Nephron (organoid): ENCODE measurements around the gene SPA17.
A peak's percentile ranks its signal among the peaks of the same experiment; 100 is the strongest.

Experiments used
- H3K27ac Mint-ChIP-seq, 3 experiments: 2 replicates each; pipeline ENCODE4 v1.8.0; 2020; ENCODE audit warnings: mixed read lengths in 3 of 3, mild to moderate bottlenecking in 2 of 3, moderate library complexity in 1 of 3
- H3K27me3 Mint-ChIP-seq: 2 replicates; pipeline ENCODE4 v1.8.0; 2021; ENCODE audit warnings: low read depth, mild to moderate bottlenecking, moderate library complexity, mixed read lengths
- H3K36me3 Mint-ChIP-seq: 2 replicates; pipeline ENCODE4 v1.8.0; 2020; ENCODE audit warnings: low read depth, mixed read lengths
- H3K4me1 Mint-ChIP-seq: 2 replicates; pipeline ENCODE4 v1.8.0; 2020; ENCODE audit warnings: mixed read lengths
- H3K4me3 Mint-ChIP-seq, 3 experiments: 2 replicates each; pipeline ENCODE4 v1.8.0; 2020; ENCODE audit warnings: mild to moderate bottlenecking in 3 of 3, mixed read lengths in 3 of 3, moderate library complexity in 2 of 3
- H3K9me3 Mint-ChIP-seq: 2 replicates; pipeline ENCODE4 v1.8.0; 2020; ENCODE audit warnings: mixed read lengths
- CTCF ChIP-seq, 3 experiments: fragments of 200-600 bp; sonication (generic); IDR thresholded peaks; one replicate each; pipeline ENCODE4 v1.5.0; 2021; ENCODE audit warnings: antibody characterized with exemption in 3 of 3; ENCODE audit not compliant: unreplicated experiment in 3 of 3

The SPA17 gene

GRCh38 chr11:124717786-124718651, 44.3 kb downstream of the SPA17 start:
- Mint-ChIP-seq H3K27me3 (peaks cover 90% of the 10 kb centered on the region), H3K4me3 (peak overlapping the region; percentile 75 to 82 (median 77)), H3K9me3 (no peaks in the 10 kb centered on the region), H3K36me3 (no peaks in the 10 kb centered on the region), H3K27ac (peak overlapping the region in 2 of 3 experiments; percentile 5 to 8), H3K4me1 (peaks cover 22% of the 10 kb centered on the region)
- TF ChIP-seq CTCF (IDR thresholded peaks at IDR 0.05; ENCODE audit: unreplicated experiment in 3 of 3): no peak

GRCh38 chr11:124718801-124719200, 45.1 kb downstream of the SPA17 start:
- H3K9me3 Mint-ChIP-seq: no peaks in the 10 kb centered on the region
- H3K27ac Mint-ChIP-seq: no peak overlapping the region
- peaks cover 22% of the 10 kb centered on the region for H3K4me1 Mint-ChIP-seq
- H3K4me3 Mint-ChIP-seq: peak overlapping the region; percentile 51 to 75 (median 60)
- no peaks in the 10 kb centered on the region for H3K36me3 Mint-ChIP-seq
- peaks cover 94% of the 10 kb centered on the region for H3K27me3 Mint-ChIP-seq
- TF ChIP-seq CTCF (IDR thresholded peaks at IDR 0.05; ENCODE audit: unreplicated experiment in 3 of 3): no peak

- Mint-ChIP-seq H3K36me3 (no peaks in the 10 kb centered on the region), H3K9me3 (no peaks in the 10 kb centered on the region), H3K27me3 (peaks cover 94% of the 10 kb centered on the region), H3K4me3 (peak overlapping the region in 2 of 3 experiments; percentile 51 to 75), H3K27ac (no peak overlapping the region), H3K4me1 (peaks cover 25% of the 10 kb centered on the region)
- no peak for TF ChIP-seq CTCF (IDR thresholded peaks at IDR 0.05; ENCODE audit: unreplicated experiment in 3 of 3)
Observed at GRCh38 chr11:124719534-124719933, 45.8 kb downstream of the SPA17 start.

DNA sequence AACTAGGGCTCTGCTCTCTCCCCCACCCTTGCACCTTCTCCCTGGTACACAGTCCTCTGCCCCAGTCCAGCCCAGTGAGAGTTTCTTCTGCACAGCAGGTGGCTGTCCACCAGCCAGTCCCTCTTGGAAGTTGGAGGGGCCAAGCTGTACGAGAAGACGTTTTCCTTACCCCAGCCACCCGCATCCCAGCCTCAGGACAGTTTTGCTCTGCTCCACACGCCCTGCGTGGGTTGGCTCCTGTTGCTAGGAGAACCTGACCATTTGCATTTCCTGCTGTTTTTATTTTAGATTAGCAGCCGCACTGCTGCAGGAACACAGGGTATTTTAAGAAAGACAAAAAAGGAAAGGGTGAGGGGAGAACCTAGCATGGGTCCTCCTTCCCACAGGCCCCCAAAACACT, 48.5 kb downstream of the SPA17 start:
- no peaks in the 10 kb centered on the region for H3K36me3 Mint-ChIP-seq
- peaks cover 42% of the 10 kb centered on the region for H3K4me1 Mint-ChIP-seq
- H3K27me3 Mint-ChIP-seq: peaks cover 89% of the 10 kb centered on the region
- no peak overlapping the region for H3K4me3 Mint-ChIP-seq
- H3K9me3 Mint-ChIP-seq: no peaks in the 10 kb centered on the region
- no peak for TF ChIP-seq CTCF (IDR thresholded peaks at IDR 0.05; ENCODE audit: unreplicated experiment in 3 of 3)
- H3K27ac Mint-ChIP-seq: no peak overlapping the region

DNA sequence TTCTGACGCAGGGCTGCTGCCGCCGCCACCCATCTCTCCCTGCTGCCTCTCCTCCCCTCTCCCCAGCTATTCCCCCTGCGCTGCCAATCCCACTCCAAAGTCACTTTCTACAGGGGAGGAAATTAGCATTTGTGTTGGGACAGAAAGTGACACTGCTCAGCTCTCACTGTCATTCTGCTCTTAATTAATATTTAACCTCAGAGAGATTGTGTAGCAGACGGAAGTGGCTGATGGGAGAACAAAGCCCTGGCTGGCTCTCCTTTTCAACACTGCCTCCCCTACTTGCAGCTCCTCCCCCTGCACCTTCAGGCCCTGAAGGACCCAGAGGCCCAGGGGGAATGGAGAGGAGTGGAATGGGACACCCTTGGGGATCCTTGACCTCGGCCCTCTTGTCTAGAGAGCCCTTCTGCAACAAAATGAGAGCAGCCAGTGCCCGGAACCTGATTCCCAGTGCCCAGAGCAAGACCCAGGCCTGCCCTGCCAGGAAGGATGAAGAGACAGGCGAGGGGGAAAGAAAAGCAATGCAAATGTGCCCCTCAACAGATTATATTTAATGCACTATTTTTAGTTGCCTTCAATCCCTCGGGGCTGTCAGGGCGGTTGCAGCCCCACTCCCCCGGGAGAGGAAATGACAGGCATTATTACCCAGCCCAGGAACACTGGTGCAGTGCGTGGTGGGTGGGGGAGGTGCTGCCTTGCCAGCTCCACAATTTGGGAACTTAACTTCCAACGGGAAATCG, 51.4 kb downstream of the SPA17 start:
- peaks cover 23% of the 10 kb centered on the region for H3K4me1 Mint-ChIP-seq
- no peaks in the 10 kb centered on the region for H3K9me3 Mint-ChIP-seq
- no peaks in the 10 kb centered on the region for H3K36me3 Mint-ChIP-seq
- no peak for TF ChIP-seq CTCF (IDR thresholded peaks at IDR 0.05; ENCODE audit: unreplicated experiment in 3 of 3)
- peak overlapping the region; percentile 58 to 89 (median 63) for H3K27ac Mint-ChIP-seq
- H3K27me3 Mint-ChIP-seq: peaks cover 70% of the 10 kb centered on the region
- peak overlapping the region in 1 of 3 experiments; percentile 29 for H3K4me3 Mint-ChIP-seq
